Stimulated activated CD4-positive, alpha-beta T cell treated with anti-CD3 and anti-CD28 coated beads, Interleukin-12 subunit alpha, Interleukin-12 subunit beta, amount 100 ng/mL, for 24 hours (primary cell): ENCODE measurements around the gene GAK.
"Not testable (repeated sequence)": the region's sequence is repeated elsewhere in the genome, so short reads cannot be mapped to it uniquely, and the experiment has no call there.

Source experiments
- DNase-seq, 2 experiments: peaks; one replicate each; pipeline ENCODE4 v3.0.0-alpha.2; 2020; ENCODE audit warnings: low read depth in 2 of 2

Gene GAK

GRCh38 chr4:931960-932712 is at the start of gene GAK, which contains the start of gene TMEM175:
Gene GAK (minus strand): TSS chr4:932316. CDS start chr4:932187, 129 bp downstream.
Gene TMEM175 (plus strand): TSS chr4:932460. CDS start chr4:947740, 15,280 bp downstream.
- peak; percentile 91 for DNase-seq

GRCh38 chr4:978957-979701 is 47.0 kb upstream of the GAK start:
- DNase-seq, result no peak

GRCh38 chr4:976016-976415 is 43.9 kb upstream of the GAK start:
- DNase-seq, result not testable (repeated sequence)

- no peak for DNase-seq
Observed at GRCh38 chr4:974668-975067, 42.6 kb upstream of the GAK start.

GRCh38 chr4:973431-974397 is 41.6 kb upstream of the GAK start, which contains the start of gene DGKQ:
Gene DGKQ (minus strand): TSS chr4:973569. CDS start chr4:973482, 87 bp downstream.
- DNase-seq, result peak; percentile 77 to 80

- peak in 1 of 2 experiments; percentile 25 for DNase-seq
Observed at GRCh38 chr4:972651-973424, 40.7 kb upstream of the GAK start.

- DNase-seq, result no peak
Observed at GRCh38 chr4:971666-972500, 39.8 kb upstream of the GAK start.

GRCh38 chr4:970854-971520 is 38.9 kb upstream of the GAK start:
- DNase-seq, result no peak

GRCh38 chr4:970046-970745 is 38.1 kb upstream of the GAK start:
- DNase-seq, result no peak

GRCh38 chr4:968621-969394 is 36.7 kb upstream of the GAK start:
- no peak for DNase-seq

- no peak for DNase-seq
Observed at GRCh38 chr4:968221-968620, 36.1 kb upstream of the GAK start.

- DNase-seq, result no peak
Observed at GRCh38 chr4:967113-968104, 35.3 kb upstream of the GAK start.

- DNase-seq, result no peak
Observed at GRCh38 chr4:966266-967112, 34.4 kb upstream of the GAK start.

GRCh38 chr4:965766-966134 is 33.6 kb upstream of the GAK start:
- DNase-seq, result no peak

- no peak for DNase-seq
Observed at GRCh38 chr4:965048-965765, 33.1 kb upstream of the GAK start.
